ENCODE measurements around the gene HPS4.
"Not testable (repeated sequence)": the region's sequence is repeated elsewhere in the genome, so short reads cannot be mapped to it uniquely, and the experiment has no call there.

Gene HPS4

DNA sequence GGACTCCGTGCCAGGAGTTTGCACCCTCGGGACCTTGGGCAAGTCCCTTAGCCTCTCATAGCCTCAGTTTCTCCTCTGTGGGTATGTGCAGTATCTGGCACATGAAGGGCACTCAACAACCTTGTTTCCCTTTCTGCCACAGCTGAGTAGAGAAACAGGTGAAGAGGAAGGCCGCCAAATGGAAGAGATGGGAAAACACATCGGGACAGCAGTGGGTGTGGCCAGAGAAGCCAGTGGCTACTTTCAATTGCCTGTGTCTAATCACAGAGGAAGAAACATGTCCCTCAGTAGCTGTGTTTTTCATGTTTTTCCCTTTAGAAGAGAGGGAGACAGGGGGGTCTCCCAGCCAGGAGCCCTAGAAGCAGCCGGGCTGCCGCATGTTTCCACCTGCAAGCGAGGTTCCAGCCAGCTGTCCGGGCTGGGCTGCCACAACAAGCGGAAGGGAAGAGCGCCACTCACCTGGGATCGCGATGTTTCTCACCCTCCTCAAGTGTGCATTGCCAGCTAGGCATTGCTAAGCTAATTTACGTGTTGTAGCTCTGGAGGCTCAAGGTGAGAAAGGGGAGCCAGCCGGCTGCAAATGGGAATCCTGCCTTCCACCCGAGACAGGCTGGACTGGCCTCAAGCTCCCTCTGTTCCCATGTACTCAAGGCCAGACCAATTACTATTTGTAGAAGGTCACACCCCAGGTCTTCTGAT is 37.9 kb downstream of the HPS4 start:
- Histone ChIP-seq H3K36me3 (peaks cover 28% of the 10 kb centered on the region), H3K4me3 (ENCODE audit: low read depth, low read length) (no peak overlapping the region), H3K27me3 (ENCODE audit: insufficient read depth, low read depth, severe bottlenecking) (no peaks in the 10 kb centered on the region), H3K27ac (peak overlapping the region; percentile 86), H3K9me3 (ENCODE audit: severe bottlenecking) (no peaks in the 10 kb centered on the region)
- TF ChIP-seq, protein P1, sequence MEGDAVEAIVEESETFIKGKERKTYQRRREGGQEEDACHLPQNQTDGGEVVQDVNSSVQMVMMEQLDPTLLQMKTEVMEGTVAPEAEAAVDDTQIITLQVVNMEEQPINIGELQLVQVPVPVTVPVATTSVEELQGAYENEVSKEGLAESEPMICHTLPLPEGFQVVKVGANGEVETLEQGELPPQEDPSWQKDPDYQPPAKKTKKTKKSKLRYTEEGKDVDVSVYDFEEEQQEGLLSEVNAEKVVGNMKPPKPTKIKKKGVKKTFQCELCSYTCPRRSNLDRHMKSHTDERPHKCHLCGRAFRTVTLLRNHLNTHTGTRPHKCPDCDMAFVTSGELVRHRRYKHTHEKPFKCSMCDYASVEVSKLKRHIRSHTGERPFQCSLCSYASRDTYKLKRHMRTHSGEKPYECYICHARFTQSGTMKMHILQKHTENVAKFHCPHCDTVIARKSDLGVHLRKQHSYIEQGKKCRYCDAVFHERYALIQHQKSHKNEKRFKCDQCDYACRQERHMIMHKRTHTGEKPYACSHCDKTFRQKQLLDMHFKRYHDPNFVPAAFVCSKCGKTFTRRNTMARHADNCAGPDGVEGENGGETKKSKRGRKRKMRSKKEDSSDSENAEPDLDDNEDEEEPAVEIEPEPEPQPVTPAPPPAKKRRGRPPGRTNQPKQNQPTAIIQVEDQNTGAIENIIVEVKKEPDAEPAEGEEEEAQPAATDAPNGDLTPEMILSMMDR (IDR thresholded peaks at IDR 0.05; ENCODE audit: low read depth, low read length), result no peak
- DNase-seq, result no peak

DNA sequence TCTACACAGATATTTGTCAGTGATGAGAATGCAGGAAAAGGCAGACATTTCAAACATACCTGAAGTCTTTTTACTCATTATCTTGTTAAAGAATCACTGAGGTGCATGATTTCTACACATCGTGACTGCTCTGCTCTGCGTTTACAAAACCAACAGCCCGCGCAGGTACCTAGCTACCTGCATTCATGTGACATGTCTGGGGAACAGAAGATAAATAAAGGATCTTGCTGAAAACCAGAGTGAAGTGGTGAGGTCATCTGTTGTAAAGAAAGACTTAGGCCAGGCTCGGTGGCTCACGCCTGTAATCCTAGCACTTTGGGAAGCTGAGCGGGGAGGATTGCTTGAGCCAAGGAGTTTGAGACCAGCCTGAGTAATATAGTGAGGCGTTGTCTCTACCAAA is 38.8 kb downstream of the HPS4 start:
- TF ChIP-seq, protein P1 (IDR thresholded peaks at IDR 0.05; ENCODE audit: low read depth, low read length), result no peak
- no peak for DNase-seq

DNA sequence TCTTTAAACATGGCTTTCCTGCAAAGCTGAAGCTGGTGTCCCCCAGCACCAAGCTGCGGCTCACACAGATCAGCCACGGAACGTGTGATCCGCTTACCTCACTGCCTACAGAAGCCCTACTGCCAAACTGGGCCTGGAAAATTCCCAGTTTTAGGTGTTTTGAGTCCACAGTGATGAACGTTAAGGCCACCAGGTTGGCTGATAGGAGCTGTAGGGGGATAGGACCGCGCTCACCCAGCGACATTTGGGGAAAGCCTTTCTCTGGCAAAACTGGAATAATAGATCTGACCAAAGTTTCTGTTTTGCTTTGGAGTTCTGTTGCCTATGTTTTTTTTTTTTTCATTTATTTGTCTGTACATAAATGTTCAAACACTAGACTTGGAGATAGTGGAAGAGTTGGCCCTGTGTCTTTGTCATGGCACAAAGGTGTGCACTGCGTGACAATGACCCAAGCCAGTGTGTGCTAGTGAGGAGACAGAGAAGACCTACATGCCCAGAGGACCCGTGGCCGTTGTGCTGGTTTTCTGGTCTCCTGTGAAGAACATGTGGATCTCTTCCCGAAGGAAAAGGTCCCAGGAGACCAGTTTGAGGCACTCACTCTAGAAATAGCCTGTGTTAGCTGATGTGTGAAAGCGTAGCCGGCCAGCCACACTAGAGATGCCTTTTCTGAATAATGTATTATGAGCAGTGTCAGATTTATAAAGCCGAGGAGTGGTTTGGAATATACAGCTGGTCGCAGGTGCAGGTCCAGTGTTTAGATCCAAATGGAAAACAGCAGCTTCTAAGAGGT is 39.5 kb downstream of the HPS4 start:
- Histone ChIP-seq H3K27me3 (ENCODE audit: insufficient read depth, low read depth, severe bottlenecking) (no peaks in the 10 kb centered on the region), H3K27ac (peak overlapping the region; percentile 86), H3K4me3 (ENCODE audit: low read depth, low read length) (no peak overlapping the region), H3K36me3 (peaks cover 17% of the 10 kb centered on the region), H3K9me3 (ENCODE audit: severe bottlenecking) (no peaks in the 10 kb centered on the region)
- TF ChIP-seq, protein P1 (IDR thresholded peaks at IDR 0.05; ENCODE audit: low read depth, low read length), result no peak
- DNase-seq, result no peak

More for the DNA sequence above, 38.8 kb downstream of the HPS4 start:
- no peaks in the 10 kb centered on the region for H3K27me3 ChIP-seq (ENCODE audit: insufficient read depth, low read depth, severe bottlenecking)
- no peaks in the 10 kb centered on the region for H3K9me3 ChIP-seq (ENCODE audit: severe bottlenecking)
- no peak overlapping the region for H3K4me3 ChIP-seq (ENCODE audit: low read depth, low read length)
- H3K36me3 ChIP-seq, result peaks cover 20% of the 10 kb centered on the region
- peak overlapping the region; percentile 86 for H3K27ac ChIP-seq

DNA sequence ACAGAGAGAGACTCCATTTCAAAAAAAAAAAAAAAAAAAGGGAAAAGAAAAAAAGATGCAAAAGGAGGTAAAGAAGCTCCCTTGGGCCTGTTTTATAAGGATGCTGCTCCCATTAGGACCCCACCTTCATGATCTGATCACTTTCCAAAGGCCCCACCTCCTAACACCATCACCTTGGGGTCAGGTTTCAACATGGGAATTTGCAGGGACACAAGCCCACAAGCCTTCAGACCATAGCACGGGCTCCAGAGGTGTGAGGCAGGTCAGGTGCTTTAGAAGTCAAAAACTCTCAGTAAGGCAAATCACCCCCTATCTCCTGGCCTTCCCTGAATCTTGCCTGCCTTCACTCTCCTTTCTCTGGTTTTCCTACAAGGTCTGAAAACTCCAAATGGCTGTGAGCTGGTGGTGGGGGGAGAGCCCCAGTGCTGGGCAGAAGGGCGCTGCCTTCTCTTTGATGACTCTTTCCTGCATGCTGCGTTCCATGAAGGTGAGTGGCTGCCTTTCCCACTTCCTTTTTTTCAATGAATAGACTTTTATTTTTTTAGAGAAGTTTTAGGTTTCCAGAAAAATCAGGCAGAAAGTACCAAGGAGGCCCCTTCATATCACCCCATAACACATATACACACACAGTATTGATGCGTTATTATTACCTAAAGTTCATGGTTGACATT is 41.4 kb downstream of the HPS4 start:
- TF ChIP-seq, protein P1 (IDR thresholded peaks at IDR 0.05; ENCODE audit: low read depth, low read length), result no peak
- no peak for DNase-seq
- Histone ChIP-seq H3K27ac (no peak overlapping the region), H3K27me3 (ENCODE audit: insufficient read depth, low read depth, severe bottlenecking) (no peaks in the 10 kb centered on the region), H3K4me3 (ENCODE audit: low read depth, low read length) (no peak overlapping the region), H3K36me3 (peaks cover 17% of the 10 kb centered on the region), H3K9me3 (ENCODE audit: severe bottlenecking) (no peaks in the 10 kb centered on the region)

DNA sequence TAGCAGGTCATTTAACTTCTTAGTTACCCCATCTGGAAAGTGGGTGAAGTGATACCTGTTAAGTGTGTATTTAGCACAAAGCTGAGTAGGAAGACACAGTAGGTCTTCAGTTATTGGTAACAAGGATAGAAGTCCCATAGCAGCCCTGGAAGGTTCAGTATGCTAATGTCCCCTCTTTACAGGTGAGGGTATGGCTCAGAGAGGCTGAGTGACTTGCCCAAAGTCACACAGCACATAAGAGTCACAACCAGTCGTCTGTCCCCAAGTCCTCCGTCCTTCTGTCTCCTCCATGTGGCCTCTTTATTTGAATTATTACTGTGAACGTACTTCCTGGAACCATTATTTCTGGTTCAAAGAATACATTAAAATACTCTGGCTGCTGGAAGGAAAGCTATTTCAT is 44.0 kb downstream of the HPS4 start:
- no peak overlapping the region for H3K4me3 ChIP-seq (ENCODE audit: low read depth, low read length)
- H3K27ac ChIP-seq, result peak overlapping the region; percentile 51
- no peak for DNase-seq
- TF ChIP-seq, protein P1 (IDR thresholded peaks at IDR 0.05; ENCODE audit: low read depth, low read length), result no peak
- no peaks in the 10 kb centered on the region for H3K9me3 ChIP-seq (ENCODE audit: severe bottlenecking)
- H3K36me3 ChIP-seq, result peaks cover 27% of the 10 kb centered on the region
- H3K27me3 ChIP-seq (ENCODE audit: insufficient read depth, low read depth, severe bottlenecking), result no peaks in the 10 kb centered on the region

DNA sequence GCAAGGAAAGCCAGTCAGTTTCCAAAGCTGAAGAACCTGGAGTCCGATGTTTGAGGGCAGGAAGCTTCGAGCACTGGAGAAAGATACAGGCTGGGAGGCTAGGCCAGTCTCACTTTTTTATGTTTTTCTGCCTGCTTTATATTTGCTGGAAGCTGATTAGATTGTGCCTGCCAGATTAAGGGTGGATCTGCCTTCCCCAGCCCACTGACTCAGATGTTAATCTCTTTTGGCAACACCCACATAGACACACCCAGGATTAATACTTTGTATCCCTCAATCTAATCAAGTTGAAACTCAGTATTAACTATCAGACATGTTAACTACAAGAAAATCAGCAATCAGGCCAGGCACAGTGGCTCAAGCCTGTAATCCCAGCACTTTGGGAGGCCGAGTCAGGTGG is 44.8 kb downstream of the HPS4 start:
- Histone ChIP-seq H3K36me3 (peaks cover 29% of the 10 kb centered on the region), H3K27ac (peak overlapping the region; percentile 48)
- not testable (repeated sequence) for H3K27me3 ChIP-seq (ENCODE audit: insufficient read depth, low read depth, severe bottlenecking); H3K9me3 ChIP-seq (ENCODE audit: severe bottlenecking); H3K4me3 ChIP-seq (ENCODE audit: low read depth, low read length)
- DNase-seq, result peak; percentile 78
